ENCODE data around the gene ZNF469.

The ZNF469 gene

GRCh38 chr16:88393034-88393433 lies 10.3 kb downstream of the ZNF469 start:
- TF ChIP-seq CTCF (IDR thresholded peaks at IDR 0.05; ENCODE audit: unreplicated experiment in 3 of 3) = no peak
- no peak overlapping the region for H3K27ac Mint-ChIP-seq
- no peaks in the 10 kb centered on the region for H3K36me3 Mint-ChIP-seq (ENCODE audit: low read depth)
- H3K27me3 Mint-ChIP-seq (ENCODE audit: low read depth) = peaks cover 30% of the 10 kb centered on the region
- H3K4me3 Mint-ChIP-seq = no peak overlapping the region
- no peaks in the 10 kb centered on the region for H3K9me3 Mint-ChIP-seq
- H3K4me1 Mint-ChIP-seq = no peaks in the 10 kb centered on the region

GRCh38 chr16:88393571-88393970 lies 10.8 kb downstream of the ZNF469 start:
- Mint-ChIP-seq H3K27ac (no peak overlapping the region), H3K27me3 (ENCODE audit: low read depth) (peaks cover 30% of the 10 kb centered on the region), H3K9me3 (no peaks in the 10 kb centered on the region), H3K4me1 (no peaks in the 10 kb centered on the region), H3K4me3 (no peak overlapping the region), H3K36me3 (ENCODE audit: low read depth) (no peaks in the 10 kb centered on the region)
- no peak for TF ChIP-seq CTCF (IDR thresholded peaks at IDR 0.05; ENCODE audit: unreplicated experiment in 3 of 3)

GRCh38 chr16:88394426-88394825 lies 11.7 kb downstream of the ZNF469 start:
- H3K27ac Mint-ChIP-seq = no peak overlapping the region

GRCh38 chr16:88395669-88396584 lies 13.2 kb downstream of the ZNF469 start:
- no peaks in the 10 kb centered on the region for H3K4me1 Mint-ChIP-seq
- peaks cover 21% of the 10 kb centered on the region for H3K27me3 Mint-ChIP-seq (ENCODE audit: low read depth)
- H3K27ac Mint-ChIP-seq = no peak overlapping the region
- no peak overlapping the region for H3K4me3 Mint-ChIP-seq
- TF ChIP-seq CTCF (IDR thresholded peaks at IDR 0.05; ENCODE audit: unreplicated experiment in 3 of 3) = no peak
- H3K36me3 Mint-ChIP-seq (ENCODE audit: low read depth) = no peaks in the 10 kb centered on the region
- H3K9me3 Mint-ChIP-seq = no peaks in the 10 kb centered on the region

More at GRCh38 chr16:88394426-88394825, 11.7 kb downstream of the ZNF469 start:
- Mint-ChIP-seq H3K36me3 (ENCODE audit: low read depth) (no peaks in the 10 kb centered on the region), H3K27me3 (ENCODE audit: low read depth) (peaks cover 25% of the 10 kb centered on the region), H3K9me3 (no peaks in the 10 kb centered on the region), H3K4me1 (no peaks in the 10 kb centered on the region), H3K4me3 (no peak overlapping the region)
- no peak for TF ChIP-seq CTCF (IDR thresholded peaks at IDR 0.05; ENCODE audit: unreplicated experiment in 3 of 3)

GRCh38 chr16:88398170-88398873 lies 15.6 kb downstream of the ZNF469 start:
- no peak for TF ChIP-seq CTCF (IDR thresholded peaks at IDR 0.05; ENCODE audit: unreplicated experiment in 3 of 3)
- Mint-ChIP-seq H3K27me3 (ENCODE audit: low read depth) (peaks cover 19% of the 10 kb centered on the region), H3K27ac (no peak overlapping the region), H3K4me1 (peaks cover 7% of the 10 kb centered on the region), H3K36me3 (ENCODE audit: low read depth) (no peaks in the 10 kb centered on the region), H3K4me3 (no peak overlapping the region), H3K9me3 (no peaks in the 10 kb centered on the region)
